ENCODE data around the gene SAMD7.

- TF ChIP-seq, protein P1, sequence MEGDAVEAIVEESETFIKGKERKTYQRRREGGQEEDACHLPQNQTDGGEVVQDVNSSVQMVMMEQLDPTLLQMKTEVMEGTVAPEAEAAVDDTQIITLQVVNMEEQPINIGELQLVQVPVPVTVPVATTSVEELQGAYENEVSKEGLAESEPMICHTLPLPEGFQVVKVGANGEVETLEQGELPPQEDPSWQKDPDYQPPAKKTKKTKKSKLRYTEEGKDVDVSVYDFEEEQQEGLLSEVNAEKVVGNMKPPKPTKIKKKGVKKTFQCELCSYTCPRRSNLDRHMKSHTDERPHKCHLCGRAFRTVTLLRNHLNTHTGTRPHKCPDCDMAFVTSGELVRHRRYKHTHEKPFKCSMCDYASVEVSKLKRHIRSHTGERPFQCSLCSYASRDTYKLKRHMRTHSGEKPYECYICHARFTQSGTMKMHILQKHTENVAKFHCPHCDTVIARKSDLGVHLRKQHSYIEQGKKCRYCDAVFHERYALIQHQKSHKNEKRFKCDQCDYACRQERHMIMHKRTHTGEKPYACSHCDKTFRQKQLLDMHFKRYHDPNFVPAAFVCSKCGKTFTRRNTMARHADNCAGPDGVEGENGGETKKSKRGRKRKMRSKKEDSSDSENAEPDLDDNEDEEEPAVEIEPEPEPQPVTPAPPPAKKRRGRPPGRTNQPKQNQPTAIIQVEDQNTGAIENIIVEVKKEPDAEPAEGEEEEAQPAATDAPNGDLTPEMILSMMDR (conservative IDR thresholded peaks at IDR 0.05; ENCODE audit: low read length): no peak
- TF ChIP-seq EZH2phosphoT487 (IDR thresholded peaks at IDR 0.05; ENCODE audit: borderline replicate concordance, low read depth, low read length): no peak
Measured at GRCh38 chr3:169964176-169964575, 52.8 kb downstream of the SAMD7 start.

Data from OCI-LY7 (cell line).